Uterus (tissue), 4 donors: Measurements from ENCODE around the gene CCDC8. TPM values are rescaled to one million over a fixed set of nuclear protein-coding genes. Genes with fewer than 3 reads are reported as not detected.

Source experiments
- DNase-seq, 2 donors: peaks; one replicate each; pipeline ENCODE4 v3.0.0-alpha.2; 2019 to 2020
- H3K27ac ChIP-seq, 2 donors: fragments of 200-600 bp; sonication (generic); 1 replicate in 1 of 2; 2 replicates in 1 of 2; pipeline ENCODE4 v1.5.1; 2016 to 2018
- H3K27me3 ChIP-seq, 2 donors: fragments of 200-600 bp; sonication (generic); one replicate each; pipeline ENCODE4 v1.5.1; 2018 to 2019; ENCODE audit warnings: control low read depth in 1 of 2
- H3K36me3 ChIP-seq, 2 donors: fragments of 200-600 bp; sonication (generic); one replicate each; pipeline ENCODE4 v1.5.1; 2019; ENCODE audit warnings: control low read depth in 1 of 2
- H3K4me1 ChIP-seq, 2 donors: fragments of 200-600 bp; sonication (generic); one replicate each; pipeline ENCODE4 v1.5.1; 2018 to 2019; ENCODE audit warnings: control low read depth in 1 of 2
- H3K4me3 ChIP-seq, 2 donors: fragments of 200-600 bp; sonication (generic); 1 replicate in 1 of 2; 2 replicates in 1 of 2; pipeline ENCODE4 v1.5.1; 2018 to 2019; ENCODE audit warnings: mild to moderate bottlenecking in 1 of 2
- H3K9me3 ChIP-seq, 2 donors: fragments of 200-600 bp; sonication (generic); one replicate each; pipeline ENCODE4 v1.5.1; 2019; ENCODE audit warnings: control low read depth in 1 of 2
- CTCF ChIP-seq, 4 experiments: fragments of 200-600 bp in 2 of 4; fragments of 450-650 bp in 2 of 4; sonication (generic) in 2 of 4; IDR thresholded peaks; one replicate each; pipeline ENCODE4 v1.5.1; 2016 to 2019; ENCODE audit warnings: antibody characterized with exemption in 4 of 4, mild to moderate bottlenecking in 2 of 4, moderate library complexity in 1 of 4
- POLR2A ChIP-seq, 2 donors: fragments of 450-650 bp; IDR thresholded peaks; one replicate each; pipeline ENCODE4 v1.6.1; 2016; ENCODE audit warnings: antibody characterized with exemption in 2 of 2, mild to moderate bottlenecking in 1 of 2, moderate library complexity in 1 of 2
- intact Hi-C: fragments of 100-400 bp; cut with DNase I; formaldehyde crosslinking; loops from one replicate; pipeline ENCODE4 v1.15.1; 2023; ENCODE audit warnings: low total_unique reads
- total RNA-seq, 4 donors: library from RNA; depleted of rRNA in 3 of 4; stranded (reverse); fragments of >200 nt in 3 of 4; gene quantifications; one replicate each; pipeline versions ENCODE4 v1.1.0 to v1.2.4, GENCODE V29; 2014 to 2023
- donor health status: DM: yes; HTN: yes; CAD: no.

Gene CCDC8
- total RNA-seq, 4 donors from 2014 or later, result 7.2 to 89.1 (median 26.2) TPM

DNA sequence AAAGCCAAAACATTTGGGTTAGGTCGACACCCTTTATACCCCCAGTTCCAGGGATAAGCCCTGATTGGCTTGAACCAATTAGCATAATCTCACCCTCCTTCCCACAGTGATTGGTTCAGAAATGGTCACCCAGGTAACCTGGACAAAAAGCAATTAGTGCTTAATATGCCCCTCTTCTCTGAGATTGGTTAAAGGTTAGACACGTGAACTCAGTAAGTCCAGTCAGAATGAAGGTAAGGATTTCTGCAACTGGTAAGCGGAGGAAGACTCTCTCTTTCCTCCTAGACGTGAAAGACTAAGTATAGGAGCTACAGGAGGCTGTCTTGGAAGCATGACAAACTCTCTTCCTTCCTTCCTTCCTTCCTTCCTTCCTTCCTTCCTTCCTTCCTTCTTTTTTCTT lies 16.6 kb upstream of the CCDC8 start:
- Histone ChIP-seq H3K4me3 (no peak overlapping the region), H3K9me3 (no peaks in the 10 kb centered on the region), H3K36me3 (no peaks in the 10 kb centered on the region), H3K4me1 (no peaks in the 10 kb centered on the region), H3K27ac (no peak overlapping the region), H3K27me3 (no peaks in the 10 kb centered on the region)
- TF ChIP-seq POLR2A (IDR thresholded peaks at IDR 0.05), result no peak
- no peak for TF ChIP-seq CTCF (IDR thresholded peaks at IDR 0.05)
- intact Hi-C loops, result no loop called here
- no peak for DNase-seq

DNA sequence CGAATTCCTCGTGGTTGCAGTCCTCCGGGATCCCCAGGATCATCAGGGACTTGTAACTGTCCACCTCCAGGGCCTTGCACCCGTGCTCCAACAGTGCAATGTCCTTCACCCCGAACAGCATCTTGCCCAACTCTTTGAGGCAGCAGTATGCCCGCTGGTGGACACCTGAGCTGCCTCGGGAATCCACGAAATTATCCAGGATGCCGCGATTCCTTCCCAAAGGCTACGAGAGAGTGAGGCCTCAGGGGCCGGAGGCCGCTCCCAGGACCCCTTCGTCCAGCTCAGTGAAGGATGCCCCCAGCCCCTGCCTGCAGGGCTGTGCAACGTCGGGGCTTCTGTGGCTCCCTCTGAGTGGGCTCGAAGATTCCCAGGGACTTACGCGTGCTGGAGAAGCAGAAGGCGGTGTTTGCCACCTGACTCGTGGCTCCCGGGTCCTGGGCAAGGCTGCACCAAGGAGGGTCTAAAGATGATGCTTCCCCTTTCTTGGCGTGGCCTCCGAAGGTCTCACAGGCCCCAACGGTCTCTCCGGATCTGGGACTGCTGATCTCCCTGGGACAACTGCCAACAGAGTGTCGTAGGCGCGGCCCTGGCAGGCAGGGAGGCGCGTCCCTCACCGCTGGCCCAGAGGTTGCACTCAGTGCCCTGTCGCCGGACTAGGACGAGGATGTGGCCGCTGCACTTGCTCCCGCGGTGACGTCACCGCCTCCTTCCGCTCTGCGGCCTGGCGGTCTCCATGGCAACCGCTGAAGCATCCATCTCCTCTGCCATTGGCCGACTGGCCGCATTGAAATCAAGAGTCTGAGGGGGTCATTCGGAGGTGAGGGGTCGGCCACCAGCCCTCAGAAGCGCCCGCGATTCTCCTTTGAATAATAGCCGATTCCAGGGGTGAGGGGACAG lies 15.1 kb upstream of the CCDC8 start, which contains the start of gene PNMA8C:
Gene PNMA8C (minus strand): TSS at position 698 of the 897 bp plus-strand sequence. CDS start 577 bp downstream, at position 121.
- no peak within 1 kb of the TSS for H3K27ac ChIP-seq
- intact Hi-C loops, result no loop called here
- TF ChIP-seq CTCF (IDR thresholded peaks at IDR 0.05) (no peak), POLR2A (IDR thresholded peaks at IDR 0.05) (no peak)

GRCh38 chr19:46427518-46428045 lies 14.2 kb upstream of the CCDC8 start:
- no peak for DNase-seq
- Histone ChIP-seq H3K9me3 (no peaks in the 10 kb centered on the region), H3K27ac (no peak overlapping the region), H3K27me3 (no peaks in the 10 kb centered on the region), H3K4me3 (no peak overlapping the region), H3K36me3 (no peaks in the 10 kb centered on the region), H3K4me1 (no peaks in the 10 kb centered on the region)
- intact Hi-C loops, result no loop called here
- no peak for TF ChIP-seq CTCF (IDR thresholded peaks at IDR 0.05)
- TF ChIP-seq POLR2A (IDR thresholded peaks at IDR 0.05), result no peak

More for the DNA sequence above, 15.1 kb upstream of the CCDC8 start, which contains the start of gene PNMA8C:
- Histone ChIP-seq H3K36me3 (no peaks in the 10 kb centered on the region), H3K4me3 (no peak within 1 kb of the TSS), H3K27me3 (no peaks in the 10 kb centered on the region), H3K9me3 (no peaks in the 10 kb centered on the region), H3K4me1 (no peaks in the 10 kb centered on the region)
- peak; percentile 43 to 66 for DNase-seq

- Histone ChIP-seq H3K9me3 (no peaks in the 10 kb centered on the region), H3K4me3 (peak overlapping the region; percentile 41 to 43), H3K27me3 (no peaks in the 10 kb centered on the region), H3K27ac (peak overlapping the region; percentile 54 to 56), H3K36me3 (no peaks in the 10 kb centered on the region), H3K4me1 (no peaks in the 10 kb centered on the region)
- intact Hi-C loops, result no loop called here
- DNase-seq, result peak; percentile 73 to 85
- TF ChIP-seq CTCF (IDR thresholded peaks at IDR 0.05) (no peak), POLR2A (IDR thresholded peaks at IDR 0.05) (no peak)
These were observed 13.3 kb upstream of the CCDC8 start for GRCh38 chr19:46426506-46427162.
